ENCODE results near the gene PIGR.

GRCh38 chr1:206896261-206896660 is 50.0 kb downstream of the PIGR start:
- no peak for TF ChIP-seq CTCF (IDR thresholded peaks at IDR 0.05; ENCODE audit: extremely low read depth in 1 of 2, insufficient read depth in 1 of 2, low read depth in 1 of 2, low read length in 2 of 2)
- TF ChIP-seq POLR2A (IDR thresholded peaks at IDR 0.05; ENCODE audit: low read depth, low read length) = no peak
- no peak for TF ChIP-seq MAX (IDR thresholded peaks at IDR 0.05; ENCODE audit: insufficient read depth, insufficient read length)
- TF ChIP-seq EZH2 (IDR thresholded peaks at IDR 0.05; ENCODE audit: borderline replicate concordance, low read depth, low read length, severe bottlenecking) = no peak
- no peak for TF ChIP-seq POLR2AphosphoS5 (IDR thresholded peaks at IDR 0.05; ENCODE audit: insufficient read depth, low read depth, low read length)
- TF ChIP-seq MYC (IDR thresholded peaks at IDR 0.05; ENCODE audit: low read depth, low read length) = no peak
- TF ChIP-seq JUN (IDR thresholded peaks at IDR 0.05; ENCODE audit: borderline replicate concordance, insufficient read depth, insufficient read length, low read depth) = no peak
- no peak for TF ChIP-seq GATA2 (IDR thresholded peaks at IDR 0.05; ENCODE audit: insufficient read depth, insufficient read length, low read depth, low read length)

All from endothelial cell of umbilical vein (primary cell).